C4-2B (cell line): ENCODE measurements around the gene OSBPL6.

Source experiments
- ZFX ChIP-seq: fragments of 450-650 bp; IDR thresholded peaks from 2 replicates; pipeline ENCODE4 v1.6.1; 2017
- TF ChIP-seq, protein P1 (sequence below): fragments of 450-650 bp; conservative IDR thresholded peaks from 2 replicates; pipeline ENCODE4 v1.5.1; 2017; ENCODE audit warnings: mild to moderate bottlenecking

DNA sequence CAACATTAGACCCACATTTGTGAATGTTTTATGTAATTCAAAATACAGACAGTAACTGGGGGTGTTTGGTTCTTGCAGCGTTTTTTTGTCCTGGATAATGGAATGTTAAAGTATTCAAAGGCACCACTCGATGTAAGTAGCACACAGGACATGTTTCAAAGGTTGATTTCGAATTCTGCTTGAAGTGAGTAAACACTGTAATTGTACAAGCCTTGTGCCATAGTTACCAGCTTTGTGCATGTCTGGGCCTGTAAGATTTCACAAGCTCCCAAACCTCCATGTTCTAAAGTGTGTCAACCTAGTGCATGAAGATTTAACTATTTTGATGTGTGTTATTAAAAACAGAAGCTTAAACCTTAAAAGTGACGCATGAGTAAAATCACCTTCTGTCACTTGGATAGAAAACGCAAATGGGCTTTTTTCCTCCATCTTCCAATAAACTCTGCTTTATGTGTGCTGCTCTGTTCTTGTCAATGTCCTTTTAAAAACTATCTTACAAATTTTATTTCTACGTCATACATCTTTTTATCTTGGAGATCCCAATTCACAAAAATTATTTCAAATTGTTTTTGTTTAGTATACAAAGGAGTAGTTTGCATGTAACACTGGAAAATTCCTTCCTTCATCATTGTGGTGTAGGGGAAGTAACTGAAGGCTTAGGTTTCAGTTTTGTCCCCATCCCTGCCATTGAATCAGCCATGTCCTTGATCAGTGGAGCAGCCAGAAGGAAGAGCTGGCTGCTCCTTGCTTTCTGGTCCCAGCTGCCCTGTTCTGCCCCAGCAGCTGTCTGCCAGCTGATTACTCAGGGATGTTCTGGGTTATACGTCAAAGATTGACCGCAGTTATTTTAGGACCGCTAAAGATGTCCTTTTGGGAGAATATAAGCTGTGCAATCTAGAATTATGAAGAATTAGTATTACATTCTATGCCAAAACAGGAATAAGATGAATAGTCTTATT lies 137.4 kb downstream of the OSBPL6 start:
- TF ChIP-seq, protein P1, sequence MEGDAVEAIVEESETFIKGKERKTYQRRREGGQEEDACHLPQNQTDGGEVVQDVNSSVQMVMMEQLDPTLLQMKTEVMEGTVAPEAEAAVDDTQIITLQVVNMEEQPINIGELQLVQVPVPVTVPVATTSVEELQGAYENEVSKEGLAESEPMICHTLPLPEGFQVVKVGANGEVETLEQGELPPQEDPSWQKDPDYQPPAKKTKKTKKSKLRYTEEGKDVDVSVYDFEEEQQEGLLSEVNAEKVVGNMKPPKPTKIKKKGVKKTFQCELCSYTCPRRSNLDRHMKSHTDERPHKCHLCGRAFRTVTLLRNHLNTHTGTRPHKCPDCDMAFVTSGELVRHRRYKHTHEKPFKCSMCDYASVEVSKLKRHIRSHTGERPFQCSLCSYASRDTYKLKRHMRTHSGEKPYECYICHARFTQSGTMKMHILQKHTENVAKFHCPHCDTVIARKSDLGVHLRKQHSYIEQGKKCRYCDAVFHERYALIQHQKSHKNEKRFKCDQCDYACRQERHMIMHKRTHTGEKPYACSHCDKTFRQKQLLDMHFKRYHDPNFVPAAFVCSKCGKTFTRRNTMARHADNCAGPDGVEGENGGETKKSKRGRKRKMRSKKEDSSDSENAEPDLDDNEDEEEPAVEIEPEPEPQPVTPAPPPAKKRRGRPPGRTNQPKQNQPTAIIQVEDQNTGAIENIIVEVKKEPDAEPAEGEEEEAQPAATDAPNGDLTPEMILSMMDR = no peak
- no peak for TF ChIP-seq ZFX
